Measurements from ENCODE around the gene TMPRSS4.

Gene TMPRSS4

GRCh38 chr11:118157186-118157895 is 80.5 kb downstream of the TMPRSS4 start:
- no peak for DNase-seq

GRCh38 chr11:118161786-118162185 is 84.9 kb downstream of the TMPRSS4 start:
- no peak for DNase-seq

GRCh38 chr11:118162846-118163245 is 86.0 kb downstream of the TMPRSS4 start:
- DNase-seq, result no peak

- DNase-seq, result no peak
These were observed 86.6 kb downstream of the TMPRSS4 start for GRCh38 chr11:118163494-118163893.

GRCh38 chr11:118164885-118165284 is 88.0 kb downstream of the TMPRSS4 start:
- DNase-seq, result no peak

- no peak for DNase-seq
These were observed 89.8 kb downstream of the TMPRSS4 start for GRCh38 chr11:118166641-118167040.

GRCh38 chr11:118167253-118167652 is 90.4 kb downstream of the TMPRSS4 start:
- DNase-seq, result no peak

GRCh38 chr11:118167906-118168305 is 91.0 kb downstream of the TMPRSS4 start:
- DNase-seq, result no peak

- DNase-seq, result no peak
These were observed 91.4 kb downstream of the TMPRSS4 start for GRCh38 chr11:118168316-118168715.

- DNase-seq, result no peak
These were observed 91.9 kb downstream of the TMPRSS4 start for GRCh38 chr11:118168751-118169150.

- DNase-seq, result no peak
These were observed 92.6 kb downstream of the TMPRSS4 start for GRCh38 chr11:118169300-118170140.

- DNase-seq, result no peak
These were observed 93.4 kb downstream of the TMPRSS4 start for GRCh38 chr11:118170231-118170630.

GRCh38 chr11:118170882-118171268 is 94.0 kb downstream of the TMPRSS4 start:
- no peak for DNase-seq
